KMS-11 (cell line): Measurements from ENCODE around the gene DCUN1D3.

Experiments used
- H2AFZ ChIP-seq: fragments of 200-600 bp; sonication (generic); 2 replicates; pipeline ENCODE4 v1.6.1; 2016; ENCODE audit warnings: antibody characterized with exemption, mixed run types, low read depth
- H3K27ac ChIP-seq: fragments of 200-600 bp; sonication (generic); 2 replicates; pipeline ENCODE4 v1.6.1; 2016; ENCODE audit warnings: mild to moderate bottlenecking, mixed run types
- H3K27me3 ChIP-seq: fragments of 200-600 bp; sonication (generic); 2 replicates; pipeline ENCODE4 v1.6.1; 2017; ENCODE audit warnings: mild to moderate bottlenecking, low read depth, mixed run types, moderate library complexity; ENCODE audit not compliant: insufficient read depth
- H3K36me3 ChIP-seq: fragments of 200-600 bp; sonication (generic); 2 replicates; pipeline ENCODE4 v1.6.1; 2017; ENCODE audit warnings: mild to moderate bottlenecking, mixed run types; ENCODE audit not compliant: insufficient read depth
- H3K4me1 ChIP-seq: fragments of 200-600 bp; sonication (generic); 2 replicates; pipeline ENCODE4 v1.6.1; 2016; ENCODE audit warnings: mild to moderate bottlenecking, low read depth, mixed run types; ENCODE audit not compliant: poor library complexity, severe bottlenecking
- H3K4me2 ChIP-seq: fragments of 200-600 bp; sonication (generic); 2 replicates; pipeline ENCODE4 v1.7.0; 2016; ENCODE audit warnings: mild to moderate bottlenecking, mixed run types
- H3K4me3 ChIP-seq: fragments of 200-600 bp; sonication (generic); IDR thresholded peaks from 2 replicates; pipeline ENCODE4 v1.6.1; 2017; ENCODE audit warnings: low read depth, low read length, mixed read lengths; ENCODE audit not compliant: insufficient read depth
- H3K79me2 ChIP-seq: fragments of 200-600 bp; sonication (generic); 2 replicates; pipeline ENCODE4 v1.6.1; 2016; ENCODE audit warnings: low read depth, mixed run types; ENCODE audit not compliant: insufficient read depth
- H3K9ac ChIP-seq: fragments of 200-600 bp; sonication (generic); 2 replicates; pipeline ENCODE4 v1.6.1; 2016; ENCODE audit warnings: mild to moderate bottlenecking, mixed run types
- H4K20me1 ChIP-seq: fragments of 200-600 bp; sonication (generic); 2 replicates; pipeline ENCODE4 v1.6.1; 2016; ENCODE audit warnings: mild to moderate bottlenecking, mixed run types; ENCODE audit not compliant: insufficient read depth
- TF ChIP-seq, protein P1 (sequence below): fragments of 200-600 bp; sonication (generic); conservative IDR thresholded peaks from 2 replicates; pipeline ENCODE4 v1.6.1; 2017; ENCODE audit warnings: low read depth, mild to moderate bottlenecking, antibody characterized with exemption, low read length, moderate library complexity, mixed read lengths

The DCUN1D3 gene

DNA sequence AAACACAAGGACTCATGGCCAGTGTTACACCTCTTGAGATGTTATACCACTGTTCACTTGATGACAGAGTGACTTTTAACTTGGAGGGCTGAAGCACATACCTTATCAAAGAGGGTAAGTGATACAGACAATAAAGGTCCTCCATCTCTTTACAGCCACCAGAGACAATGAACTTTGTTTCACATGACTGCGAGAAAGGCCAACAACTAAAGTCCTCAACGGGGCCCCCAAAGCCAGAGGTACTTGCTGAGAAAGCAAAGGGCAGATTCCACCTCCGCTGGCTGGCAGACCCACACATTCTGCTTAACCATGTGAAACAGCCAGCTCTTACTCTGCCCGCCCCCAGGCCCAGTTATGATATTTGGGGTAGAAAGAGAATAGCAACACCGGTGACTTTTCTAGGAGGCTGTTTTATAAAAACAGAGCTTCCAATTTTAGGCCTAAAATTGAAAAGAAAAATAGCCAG lies 21.4 kb downstream of the DCUN1D3 start:
- no peak overlapping the region for H3K4me2 ChIP-seq
- peaks cover 27% of the 10 kb centered on the region for H3K4me1 ChIP-seq
- H3K79me2 ChIP-seq = no peaks in the 10 kb centered on the region
- H2AFZ ChIP-seq = no peak overlapping the region
- H3K4me3 ChIP-seq = no peak overlapping the region
- no peak overlapping the region for H3K9ac ChIP-seq
- no peaks in the 10 kb centered on the region for H3K36me3 ChIP-seq
- no peak overlapping the region for H3K27ac ChIP-seq
- peaks cover 7% of the 10 kb centered on the region for H4K20me1 ChIP-seq
- TF ChIP-seq, protein P1, sequence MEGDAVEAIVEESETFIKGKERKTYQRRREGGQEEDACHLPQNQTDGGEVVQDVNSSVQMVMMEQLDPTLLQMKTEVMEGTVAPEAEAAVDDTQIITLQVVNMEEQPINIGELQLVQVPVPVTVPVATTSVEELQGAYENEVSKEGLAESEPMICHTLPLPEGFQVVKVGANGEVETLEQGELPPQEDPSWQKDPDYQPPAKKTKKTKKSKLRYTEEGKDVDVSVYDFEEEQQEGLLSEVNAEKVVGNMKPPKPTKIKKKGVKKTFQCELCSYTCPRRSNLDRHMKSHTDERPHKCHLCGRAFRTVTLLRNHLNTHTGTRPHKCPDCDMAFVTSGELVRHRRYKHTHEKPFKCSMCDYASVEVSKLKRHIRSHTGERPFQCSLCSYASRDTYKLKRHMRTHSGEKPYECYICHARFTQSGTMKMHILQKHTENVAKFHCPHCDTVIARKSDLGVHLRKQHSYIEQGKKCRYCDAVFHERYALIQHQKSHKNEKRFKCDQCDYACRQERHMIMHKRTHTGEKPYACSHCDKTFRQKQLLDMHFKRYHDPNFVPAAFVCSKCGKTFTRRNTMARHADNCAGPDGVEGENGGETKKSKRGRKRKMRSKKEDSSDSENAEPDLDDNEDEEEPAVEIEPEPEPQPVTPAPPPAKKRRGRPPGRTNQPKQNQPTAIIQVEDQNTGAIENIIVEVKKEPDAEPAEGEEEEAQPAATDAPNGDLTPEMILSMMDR = no peak
- no peaks in the 10 kb centered on the region; the same call in 1 of the 2 replicates for H3K27me3 ChIP-seq

DNA sequence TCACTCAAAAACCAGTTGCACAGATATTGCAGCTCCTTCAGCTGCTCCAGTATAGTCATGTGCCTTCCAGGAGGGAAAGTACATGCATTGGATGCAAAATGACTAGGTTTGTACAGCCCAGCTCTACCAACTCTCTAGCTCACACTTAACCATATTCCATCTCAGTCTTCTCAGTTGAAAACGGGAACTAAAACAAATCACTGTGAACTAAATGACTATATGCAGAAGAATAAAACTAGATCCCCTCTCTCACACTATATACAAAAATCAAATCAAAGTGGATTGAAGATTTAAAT lies 24.9 kb downstream of the DCUN1D3 start:
- H3K36me3 ChIP-seq = no peaks in the 10 kb centered on the region
- no peaks in the 10 kb centered on the region for H3K79me2 ChIP-seq
- no peaks in the 10 kb centered on the region; the same call in 1 of the 2 replicates for H3K27me3 ChIP-seq
- no peak overlapping the region for H3K4me3 ChIP-seq
- TF ChIP-seq, protein P1 = no peak
- H2AFZ ChIP-seq = no peak overlapping the region
- peak overlapping the region; percentile 64 for H3K4me2 ChIP-seq
- no peak overlapping the region for H3K9ac ChIP-seq
- peaks cover 44% of the 10 kb centered on the region for H3K4me1 ChIP-seq
- no peak overlapping the region for H3K27ac ChIP-seq
- peaks cover 14% of the 10 kb centered on the region for H4K20me1 ChIP-seq

DNA sequence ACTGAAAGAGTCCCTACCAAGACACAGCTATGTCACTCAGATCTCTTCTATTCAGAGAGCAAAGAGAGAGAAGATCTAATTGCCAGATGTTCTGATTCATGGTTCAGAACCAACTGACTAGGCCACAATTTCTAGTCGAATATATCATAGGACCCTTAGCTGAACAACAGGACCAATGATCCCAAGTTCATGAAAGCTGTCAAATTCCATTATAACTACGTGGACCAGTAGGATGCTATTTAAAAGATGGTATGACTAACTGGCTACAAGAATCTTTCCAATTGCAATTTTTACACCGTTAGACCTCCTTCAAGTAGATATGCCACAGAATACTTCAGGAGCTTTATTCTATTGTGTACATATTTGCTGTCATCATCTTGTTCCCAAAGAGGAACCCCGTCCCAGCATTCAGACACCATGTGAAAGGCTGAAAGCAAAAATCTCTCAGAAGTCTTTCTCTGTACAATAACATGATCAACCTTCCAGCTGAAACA lies 26.0 kb downstream of the DCUN1D3 start:
- Histone ChIP-seq H3K27me3 (no peaks in the 10 kb centered on the region; the same call in 1 of the 2 replicates), H3K4me3 (no peak overlapping the region), H3K36me3 (no peaks in the 10 kb centered on the region), H3K9ac (no peak overlapping the region), H3K4me2 (peak overlapping the region; percentile 64; the same call in 1 of the 2 replicates), H4K20me1 (peaks cover 14% of the 10 kb centered on the region), H3K4me1 (peaks cover 44% of the 10 kb centered on the region), H3K27ac (peak overlapping the region; percentile 21; the same call in 1 of the 2 replicates), H2AFZ (no peak overlapping the region), H3K79me2 (no peaks in the 10 kb centered on the region)
- TF ChIP-seq, protein P1 = no peak

GRCh38 chr16:20873331-20873730 lies 26.8 kb downstream of the DCUN1D3 start:
- TF ChIP-seq, protein P1 = no peak
- no peaks in the 10 kb centered on the region for H3K79me2 ChIP-seq
- no peaks in the 10 kb centered on the region; the same call in 1 of the 2 replicates for H3K27me3 ChIP-seq
- H3K4me1 ChIP-seq = peaks cover 44% of the 10 kb centered on the region
- H3K36me3 ChIP-seq = no peaks in the 10 kb centered on the region
- H3K4me2 ChIP-seq = peak overlapping the region; percentile 64; the same call in 1 of the 2 replicates
- H3K9ac ChIP-seq = no peak overlapping the region
- no peak overlapping the region for H3K4me3 ChIP-seq
- H2AFZ ChIP-seq = no peak overlapping the region
- peaks cover 14% of the 10 kb centered on the region for H4K20me1 ChIP-seq
- no peak overlapping the region for H3K27ac ChIP-seq
